Vagina (tissue), 2 donors: ENCODE measurements around the gene CYP19A1.

Experiments
- POLR2A ChIP-seq, 2 donors: fragments of 450-650 bp; IDR thresholded peaks; one replicate each; pipeline ENCODE4 v1.6.1; 2017; ENCODE audit warnings: antibody characterized with exemption in 2 of 2, mild to moderate bottlenecking in 2 of 2, moderate library complexity in 2 of 2
- TF ChIP-seq, protein P1 (sequence below), 3 experiments: fragments of 450-650 bp in 2 of 3; fragments of 200-600 bp in 1 of 3; sonication (generic) in 1 of 3; IDR thresholded peaks; one replicate each; pipeline ENCODE4 v1.5.1; 2017 to 2019; ENCODE audit warnings: antibody characterized with exemption in 3 of 3, mild to moderate bottlenecking in 2 of 3, moderate library complexity in 2 of 3

DNA sequence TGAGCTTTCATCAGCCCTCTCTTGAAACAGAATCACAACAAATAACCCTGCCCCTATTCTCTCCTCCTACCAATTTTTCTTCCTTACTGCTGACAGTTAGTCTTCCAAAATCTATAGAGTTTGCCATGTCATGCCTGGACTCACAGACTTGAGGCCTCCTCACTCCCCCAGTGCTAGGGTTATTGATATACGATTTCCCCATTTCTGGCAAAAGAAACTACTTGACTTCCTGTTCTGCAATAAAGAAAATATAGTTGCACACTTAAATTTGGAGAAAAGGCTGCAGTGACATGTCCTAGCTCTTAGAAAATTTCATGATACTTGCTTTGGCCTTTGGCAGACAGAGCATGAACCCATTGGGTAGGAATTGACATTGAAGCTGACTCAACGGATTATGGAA lies 75.9 kb downstream of the CYP19A1 start:
- TF ChIP-seq, protein P1, sequence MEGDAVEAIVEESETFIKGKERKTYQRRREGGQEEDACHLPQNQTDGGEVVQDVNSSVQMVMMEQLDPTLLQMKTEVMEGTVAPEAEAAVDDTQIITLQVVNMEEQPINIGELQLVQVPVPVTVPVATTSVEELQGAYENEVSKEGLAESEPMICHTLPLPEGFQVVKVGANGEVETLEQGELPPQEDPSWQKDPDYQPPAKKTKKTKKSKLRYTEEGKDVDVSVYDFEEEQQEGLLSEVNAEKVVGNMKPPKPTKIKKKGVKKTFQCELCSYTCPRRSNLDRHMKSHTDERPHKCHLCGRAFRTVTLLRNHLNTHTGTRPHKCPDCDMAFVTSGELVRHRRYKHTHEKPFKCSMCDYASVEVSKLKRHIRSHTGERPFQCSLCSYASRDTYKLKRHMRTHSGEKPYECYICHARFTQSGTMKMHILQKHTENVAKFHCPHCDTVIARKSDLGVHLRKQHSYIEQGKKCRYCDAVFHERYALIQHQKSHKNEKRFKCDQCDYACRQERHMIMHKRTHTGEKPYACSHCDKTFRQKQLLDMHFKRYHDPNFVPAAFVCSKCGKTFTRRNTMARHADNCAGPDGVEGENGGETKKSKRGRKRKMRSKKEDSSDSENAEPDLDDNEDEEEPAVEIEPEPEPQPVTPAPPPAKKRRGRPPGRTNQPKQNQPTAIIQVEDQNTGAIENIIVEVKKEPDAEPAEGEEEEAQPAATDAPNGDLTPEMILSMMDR (IDR thresholded peaks at IDR 0.05): no peak
- TF ChIP-seq POLR2A (IDR thresholded peaks at IDR 0.05): no peak
